HEK293 (cell line): ENCODE results near the gene CLDN1.

Experiments
- WT1 ChIP-seq: fragments of 450-650 bp; formaldehyde crosslinking; IDR thresholded peaks from 2 replicates; pipeline ENCODE4 v1.5.1; 2016; ENCODE audit warnings: missing biosample characterization, missing genetic modification characterization
- ZBTB7A ChIP-seq: fragments of 450-650 bp; formaldehyde crosslinking; IDR thresholded peaks from 2 replicates; pipeline ENCODE4 v1.5.1; 2016; ENCODE audit warnings: low read depth, missing biosample characterization, missing genetic modification characterization
- ZSCAN23 ChIP-seq: fragments of 450-650 bp; formaldehyde crosslinking; IDR thresholded peaks from 2 replicates; pipeline ENCODE4 v1.5.1; 2016; ENCODE audit warnings: missing biosample characterization, missing genetic modification characterization
- TF ChIP-seq, protein P1 (sequence below): fragments of 450-650 bp; formaldehyde crosslinking; IDR thresholded peaks from 2 replicates; pipeline ENCODE4 v1.5.1; 2016; ENCODE audit warnings: missing biosample characterization, missing genetic modification characterization

DNA sequence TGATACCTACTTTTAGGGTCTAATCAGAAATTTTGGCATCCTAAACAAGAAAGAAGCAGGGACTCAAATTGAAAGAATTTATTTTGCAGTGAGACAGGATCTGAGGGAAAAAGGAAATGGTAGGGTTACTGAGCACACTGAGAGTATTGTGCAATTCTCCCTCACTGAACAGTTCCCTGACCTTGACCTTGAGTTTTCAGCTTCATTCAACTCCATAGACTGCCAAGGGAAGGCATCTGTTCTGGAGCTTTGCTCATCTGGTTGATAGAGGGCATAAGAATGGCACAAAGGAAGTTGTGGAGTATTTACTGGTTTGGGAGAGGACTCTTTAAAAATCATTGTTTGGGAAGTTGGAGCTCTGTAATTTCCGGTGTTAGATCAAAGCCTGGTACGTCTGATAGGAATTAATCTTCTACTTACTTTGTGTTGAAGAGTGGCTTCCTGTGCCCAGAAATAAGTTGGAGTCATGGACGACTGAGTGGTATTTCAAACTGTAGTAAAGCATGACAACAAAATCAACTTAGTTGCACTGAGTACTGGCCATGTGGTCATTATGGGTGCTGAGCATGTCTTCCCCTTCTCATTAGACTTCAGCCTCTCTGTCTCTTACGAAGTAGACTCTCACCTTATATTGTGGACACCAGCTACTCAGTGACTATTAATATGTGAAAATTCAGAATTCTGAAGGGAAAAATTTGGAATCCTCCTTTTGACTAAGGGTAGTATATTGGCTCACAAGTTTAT is 40.8 kb downstream of the CLDN1 start:
- no peak for TF ChIP-seq ZBTB7A (tag by site-specific recombination)
- TF ChIP-seq, protein P1, sequence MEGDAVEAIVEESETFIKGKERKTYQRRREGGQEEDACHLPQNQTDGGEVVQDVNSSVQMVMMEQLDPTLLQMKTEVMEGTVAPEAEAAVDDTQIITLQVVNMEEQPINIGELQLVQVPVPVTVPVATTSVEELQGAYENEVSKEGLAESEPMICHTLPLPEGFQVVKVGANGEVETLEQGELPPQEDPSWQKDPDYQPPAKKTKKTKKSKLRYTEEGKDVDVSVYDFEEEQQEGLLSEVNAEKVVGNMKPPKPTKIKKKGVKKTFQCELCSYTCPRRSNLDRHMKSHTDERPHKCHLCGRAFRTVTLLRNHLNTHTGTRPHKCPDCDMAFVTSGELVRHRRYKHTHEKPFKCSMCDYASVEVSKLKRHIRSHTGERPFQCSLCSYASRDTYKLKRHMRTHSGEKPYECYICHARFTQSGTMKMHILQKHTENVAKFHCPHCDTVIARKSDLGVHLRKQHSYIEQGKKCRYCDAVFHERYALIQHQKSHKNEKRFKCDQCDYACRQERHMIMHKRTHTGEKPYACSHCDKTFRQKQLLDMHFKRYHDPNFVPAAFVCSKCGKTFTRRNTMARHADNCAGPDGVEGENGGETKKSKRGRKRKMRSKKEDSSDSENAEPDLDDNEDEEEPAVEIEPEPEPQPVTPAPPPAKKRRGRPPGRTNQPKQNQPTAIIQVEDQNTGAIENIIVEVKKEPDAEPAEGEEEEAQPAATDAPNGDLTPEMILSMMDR (tag by site-specific recombination): no peak
- TF ChIP-seq ZSCAN23 (tag by site-specific recombination): no peak
- TF ChIP-seq WT1 (tag by site-specific recombination): no peak
